ENCODE measurements around the gene ARHGEF4.
"Not testable (repeated sequence)": the region's sequence is repeated elsewhere in the genome, so short reads cannot be mapped to it uniquely, and the experiment has no call there.

The ARHGEF4 gene

GRCh38 chr2:131058214-131058843 is 221.6 kb downstream of the ARHGEF4 start:
- DNase-seq, result no peak

- DNase-seq, result no peak
These were observed 222.2 kb downstream of the ARHGEF4 start for GRCh38 chr2:131058920-131059319.

- no peak for DNase-seq
These were observed 227.0 kb downstream of the ARHGEF4 start for GRCh38 chr2:131063501-131064283.

DNA sequence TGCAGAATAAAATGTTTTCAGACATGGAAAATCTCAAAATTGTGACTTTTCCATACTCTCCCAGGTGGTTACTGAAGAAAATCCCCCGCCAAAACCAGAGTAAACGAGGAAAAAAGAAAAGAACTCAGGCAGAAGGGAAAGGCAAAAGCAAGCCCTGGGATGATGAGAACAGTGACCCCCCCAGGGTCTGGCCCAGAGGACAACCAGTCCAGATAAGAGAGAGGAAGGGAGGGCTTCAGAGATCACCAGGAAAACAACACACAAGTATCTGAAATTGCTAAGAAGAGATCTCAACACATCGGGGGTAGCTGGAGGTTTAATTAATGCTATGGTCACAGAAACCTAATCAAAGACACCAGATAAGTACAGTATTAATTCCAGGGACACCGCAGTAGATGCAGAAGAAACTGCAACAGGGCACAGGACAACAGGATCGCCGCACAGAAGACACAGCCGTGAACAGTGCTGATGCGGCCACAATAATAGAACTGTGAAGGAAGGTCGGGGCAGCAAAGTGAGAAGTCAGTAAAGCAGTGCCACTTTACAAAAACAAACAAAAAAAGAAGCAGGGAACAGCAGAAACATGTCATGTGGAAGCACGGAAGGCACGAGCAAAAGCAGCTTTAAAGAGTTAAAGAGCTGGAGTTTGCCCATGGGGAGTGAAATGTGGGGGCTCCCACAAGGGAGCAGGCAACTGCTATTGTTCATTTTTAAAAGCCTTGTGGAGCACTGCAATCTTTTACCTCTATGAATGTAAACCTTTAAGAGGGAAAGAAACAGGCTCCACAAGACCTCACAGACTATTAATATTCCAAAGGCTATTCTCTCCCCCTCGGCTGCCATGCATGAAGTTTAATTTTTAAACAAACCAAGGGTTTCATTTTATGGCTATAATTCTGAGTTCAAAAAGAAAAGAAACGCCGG is 228.1 kb downstream of the ARHGEF4 start:
- DNase-seq, result no peak

DNA sequence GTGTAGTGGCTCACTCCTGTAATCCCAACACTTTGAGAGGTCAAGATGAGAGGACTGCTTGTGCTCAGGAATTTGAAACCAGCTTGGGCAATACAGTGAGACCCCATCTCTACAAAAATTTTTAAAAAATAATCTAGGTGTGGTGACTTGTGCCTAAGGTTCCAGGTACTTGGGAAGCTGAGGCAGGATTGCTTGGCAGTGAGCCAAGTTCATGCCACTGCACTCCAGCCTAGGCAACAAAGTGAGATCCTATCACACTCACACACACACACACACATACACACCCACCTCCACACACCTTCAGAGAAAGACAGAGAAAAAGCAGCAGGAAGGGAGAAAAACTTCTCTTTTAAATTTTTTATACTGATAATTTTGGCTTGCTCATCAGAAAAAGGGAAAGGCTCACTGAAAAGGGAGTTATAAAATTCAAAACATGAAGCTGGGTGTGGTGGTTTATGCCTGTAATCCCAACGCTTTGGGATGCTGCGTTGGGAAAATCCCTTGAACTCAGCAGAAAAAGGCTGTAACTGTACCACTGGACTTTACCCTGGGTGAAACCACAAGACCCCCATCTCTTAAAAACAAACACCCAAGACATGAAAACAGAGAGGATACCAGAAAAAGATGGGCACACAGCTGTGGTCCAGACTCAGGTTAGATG is 230.9 kb downstream of the ARHGEF4 start:
- DNase-seq, result no peak

GRCh38 chr2:131068172-131068571 is 231.5 kb downstream of the ARHGEF4 start:
- DNase-seq, result not testable (repeated sequence)

DNA sequence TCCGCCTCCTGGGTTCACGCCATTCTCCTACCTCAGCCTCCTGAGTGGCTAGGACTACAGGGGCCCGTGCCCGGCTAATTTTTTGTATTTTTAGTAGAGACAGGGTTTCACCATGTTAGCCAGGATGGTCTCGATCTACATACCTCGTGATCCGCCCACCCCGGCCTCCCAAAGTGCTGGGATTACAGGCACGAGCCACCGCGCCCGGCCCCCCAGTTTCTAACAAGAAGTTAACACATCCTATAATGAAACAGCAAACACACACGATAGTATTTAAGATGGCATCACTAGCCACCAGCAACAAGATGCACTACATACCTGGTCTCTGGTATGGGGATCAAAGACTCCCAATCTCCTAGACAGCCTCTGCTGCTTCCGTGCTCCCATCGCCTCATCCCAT is 238.9 kb downstream of the ARHGEF4 start:
- DNase-seq, result not testable (repeated sequence)

DNA sequence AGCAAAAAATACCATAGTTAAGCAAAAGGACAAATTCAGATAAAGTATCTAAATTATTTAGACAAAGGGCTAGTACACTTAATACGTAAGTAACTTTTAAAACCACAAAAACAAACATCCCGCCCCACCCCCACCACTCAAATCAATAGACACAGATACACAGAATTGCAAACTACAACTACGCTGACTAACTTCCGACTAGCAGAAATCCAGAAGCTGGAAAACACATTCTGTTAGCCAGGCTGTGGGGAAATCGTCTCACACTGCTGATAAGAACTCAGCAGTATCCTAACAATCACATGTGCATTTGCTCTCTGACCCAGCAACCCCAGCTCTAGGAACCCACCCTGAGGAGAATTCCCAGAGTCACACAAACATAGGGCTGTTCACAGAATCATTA is 240.0 kb downstream of the ARHGEF4 start:
- no peak for DNase-seq

GRCh38 chr2:131077182-131077846 is 240.6 kb downstream of the ARHGEF4 start:
- no peak for DNase-seq

DNA sequence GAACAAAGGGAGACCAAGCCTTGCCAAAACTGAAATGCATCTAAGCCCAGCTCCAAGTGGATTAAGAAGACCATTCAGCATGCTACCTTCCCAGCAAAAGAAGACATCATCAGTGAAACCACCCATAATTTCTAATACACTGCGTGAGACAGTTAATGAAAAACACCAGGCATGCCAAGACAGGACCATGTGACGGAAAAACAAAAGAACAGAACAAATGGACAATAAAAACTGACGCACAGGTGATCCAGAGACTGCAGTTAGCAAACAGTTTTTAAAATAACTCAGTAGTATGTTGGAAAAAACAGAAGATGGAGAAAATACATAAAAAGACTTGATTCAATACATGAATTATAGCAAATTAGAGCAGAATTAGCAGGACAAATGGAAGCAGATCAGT is 241.3 kb downstream of the ARHGEF4 start:
- DNase-seq, result no peak

- not testable (repeated sequence) for DNase-seq
These were observed 243.2 kb downstream of the ARHGEF4 start for GRCh38 chr2:131079931-131080330.

DNA sequence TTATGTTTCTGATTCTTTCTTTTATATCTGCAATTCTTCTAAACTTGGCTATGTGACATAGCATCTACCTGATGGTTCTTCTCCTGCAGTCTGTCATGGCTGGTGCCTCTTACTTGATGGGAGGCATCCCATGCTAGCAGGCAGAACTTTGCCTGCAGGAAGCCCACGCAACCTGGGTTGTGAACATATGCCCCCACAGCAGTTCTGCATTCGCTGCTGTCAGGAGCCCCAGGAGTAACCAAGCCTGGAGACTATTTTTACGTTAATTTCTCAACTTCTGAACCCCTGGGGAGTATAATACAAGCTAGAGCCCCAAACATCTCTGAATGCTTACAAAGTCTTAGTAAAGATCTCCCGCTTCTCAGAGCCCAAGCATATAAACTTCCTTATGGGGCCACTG is 244.5 kb downstream of the ARHGEF4 start:
- no peak for DNase-seq

DNA sequence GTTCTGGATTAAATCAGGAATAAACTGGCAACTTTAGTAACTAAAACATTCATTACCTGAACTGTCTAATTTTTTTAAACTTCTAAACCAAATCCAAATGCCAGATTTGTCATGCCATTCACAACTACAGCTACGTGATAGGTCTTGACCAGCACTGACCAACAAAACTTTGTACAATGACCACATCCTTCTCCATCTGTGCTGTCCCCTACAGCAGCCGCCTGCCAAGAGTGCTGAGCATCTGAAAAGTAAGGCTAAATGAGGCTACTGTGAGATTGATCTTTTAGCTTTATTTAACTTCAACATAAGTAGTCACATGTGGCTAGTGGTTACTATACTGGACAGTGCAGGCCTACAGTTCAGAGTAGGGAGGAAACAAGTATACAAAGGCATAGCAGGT is 248.9 kb downstream of the ARHGEF4 start:
- DNase-seq, result no peak

DNA sequence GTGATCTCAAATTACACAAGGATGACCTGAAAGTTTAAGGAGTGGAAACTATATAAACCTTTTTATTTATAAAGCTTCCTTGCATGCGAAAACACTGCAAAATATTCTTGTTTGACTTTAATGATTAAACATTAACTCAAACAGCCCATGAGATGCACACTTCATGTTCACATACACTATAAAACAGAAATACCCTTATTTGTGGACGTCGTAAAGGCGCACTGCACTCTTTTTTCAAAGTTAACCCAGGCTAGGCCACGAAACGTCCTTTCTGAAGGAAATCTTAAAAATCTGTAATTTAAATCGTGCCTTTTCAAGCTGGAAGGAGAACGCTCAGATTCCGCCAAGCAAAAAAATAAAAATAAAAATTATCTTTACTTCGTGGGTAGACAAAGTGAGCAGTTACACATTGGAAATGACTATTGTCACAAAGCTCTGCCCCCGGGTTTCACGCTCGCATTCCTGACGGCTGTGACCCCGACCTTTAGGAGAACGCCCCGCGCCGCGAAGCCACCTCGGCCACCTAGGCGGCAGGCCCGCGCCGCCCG is 255.8 kb downstream of the ARHGEF4 start:
- DNase-seq, result no peak

DNA sequence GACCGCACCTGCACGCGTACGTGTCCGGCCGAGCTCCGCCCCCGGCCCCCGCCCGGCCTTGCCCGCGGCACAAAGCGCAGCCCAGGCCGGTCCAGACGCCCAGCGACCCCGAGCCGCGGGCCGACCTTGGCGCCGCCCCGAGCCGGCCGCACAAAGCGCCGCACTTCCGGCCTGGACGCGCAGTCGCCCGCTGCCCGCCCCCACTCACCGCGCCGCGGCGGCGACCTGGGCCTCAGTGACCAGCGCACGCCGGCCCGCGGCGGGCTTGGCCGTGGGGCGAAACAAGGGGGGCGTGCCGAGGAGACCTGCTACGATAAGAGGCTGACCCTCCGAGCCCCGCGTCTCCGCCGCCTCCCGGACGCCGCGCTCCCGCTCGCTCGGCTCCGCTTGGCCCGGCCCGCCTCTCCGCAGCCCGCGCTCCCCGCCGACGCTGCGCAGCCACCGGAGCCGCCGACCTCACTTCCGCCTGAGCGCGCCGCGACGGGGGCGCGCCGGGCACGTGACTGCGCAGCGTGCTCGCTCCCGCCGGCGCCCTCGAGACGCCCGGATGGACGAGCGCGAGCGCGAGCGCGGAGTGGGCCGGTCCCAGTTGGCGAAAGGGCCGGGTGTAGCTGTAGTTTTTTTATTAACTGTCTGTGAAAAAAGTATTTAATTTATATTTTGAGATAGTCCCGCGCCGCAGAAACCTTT is 256.4 kb downstream of the ARHGEF4 start, which contains the start of gene FAM168B:
TSS of gene FAM168B (minus strand) at position 455 of the 690 bp plus-strand sequence. CDS start 10,814 bp downstream, outside the sequence.
- DNase-seq, result peak; percentile 52

DNA sequence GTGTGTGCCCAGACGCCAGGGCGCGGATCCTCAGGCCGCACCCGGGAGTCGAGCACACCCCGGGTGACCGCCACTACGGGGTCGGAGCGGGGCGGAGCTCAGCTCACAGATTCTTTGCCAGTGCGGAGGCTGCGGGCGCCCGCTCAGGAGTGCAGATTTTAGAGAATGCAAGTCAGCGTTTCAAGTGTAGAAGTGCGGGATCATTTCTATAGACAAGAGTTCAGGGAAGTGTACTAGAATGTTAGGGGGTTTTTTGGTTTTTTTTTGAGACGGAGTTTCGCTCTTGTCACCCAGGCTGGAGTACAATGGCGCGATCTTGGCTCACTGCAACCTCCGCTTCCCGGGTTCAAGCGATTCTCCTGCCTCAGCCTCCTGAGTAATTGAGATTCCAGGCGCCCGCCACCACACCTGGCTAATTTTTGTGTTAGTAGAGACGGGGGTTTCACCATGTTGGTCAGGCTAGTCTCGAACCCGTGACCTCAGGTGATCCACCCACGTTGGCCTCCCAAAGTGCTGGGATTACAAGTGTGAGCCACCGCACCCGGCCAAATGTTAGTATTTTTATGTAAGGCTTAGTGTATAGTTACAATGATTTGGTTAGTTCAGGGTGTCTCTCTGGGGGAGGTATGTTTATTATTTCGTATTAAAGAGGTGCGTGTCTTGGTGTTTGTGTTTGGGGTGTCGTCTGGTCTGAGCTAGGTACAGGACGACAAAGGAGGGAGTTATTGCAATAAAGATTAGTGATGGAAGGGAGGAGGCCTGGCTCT is 257.2 kb downstream of the ARHGEF4 start:
- DNase-seq, result peak; percentile 52

DNA sequence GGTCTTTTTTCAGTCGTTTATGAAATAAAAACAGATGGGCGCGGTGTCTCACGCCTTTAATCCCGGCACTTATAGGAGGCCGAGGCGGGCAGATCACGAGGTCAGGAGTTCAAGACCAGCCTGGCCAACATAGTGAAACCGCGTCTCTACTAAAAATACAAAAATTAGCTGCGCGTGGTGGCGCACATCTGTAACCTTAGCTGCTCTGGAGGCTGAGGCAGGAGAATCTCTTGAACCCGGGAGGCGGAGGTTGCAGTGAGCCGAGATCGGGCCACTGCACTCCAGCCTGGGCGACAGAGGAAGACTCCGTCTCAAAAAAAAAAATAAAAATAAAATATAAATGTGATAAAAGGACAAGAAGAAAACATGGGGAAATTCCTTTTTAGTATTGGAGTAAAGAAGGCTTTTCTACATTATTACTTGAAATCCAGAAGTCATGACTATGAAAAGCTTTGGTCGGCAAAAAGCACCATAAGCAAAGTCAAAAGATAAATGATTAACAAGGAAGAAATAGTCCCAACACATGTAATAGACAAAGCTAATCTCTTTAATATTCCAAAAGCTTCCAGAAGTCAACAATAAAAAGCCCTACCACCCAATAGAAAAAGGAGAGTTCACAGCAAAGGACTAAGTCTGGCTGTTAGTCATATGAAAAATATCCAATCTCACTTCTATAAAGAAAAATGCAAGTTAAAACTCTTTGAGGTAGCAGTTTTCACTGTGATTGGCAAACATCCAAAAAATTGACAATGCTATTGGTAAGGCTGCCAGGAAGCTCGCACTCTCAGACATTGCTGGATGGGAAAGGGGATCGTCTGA is 258.0 kb downstream of the ARHGEF4 start:
- no peak for DNase-seq
